HCT116 (cell line): ENCODE measurements around the gene CNGA1. TPM values are rescaled to one million over a fixed set of nuclear protein-coding genes. Genes with fewer than 3 reads are reported as not detected.

ENCODE experiments used
- ATAC-seq: fragments of 200-7000 bp; cut with Tn5 transposase; 2 replicates; pipeline ENCODE4 v1.9.1; 2020; ENCODE audit warnings: mild to moderate bottlenecking, moderate library complexity
- BruUV-seq: library from RNA; stranded (reverse); fragments of 400-500 nt; replicated peaks from 2 replicates; lab custom pipeline; 2021; lab: Mats Ljungman, UMichigan
- CTCF ChIA-PET: fragments of 300-600 bp; sonication (Branson Sonifier 250); formaldehyde crosslinking; loops from one replicate; lab custom pipeline; 2021; ENCODE audit warnings: antibody characterized with exemption; lab: Charles Lee
- POLR2A ChIA-PET: fragments of 300-600, 350-600 bp; sonication (Branson Sonifier 250); formaldehyde crosslinking; loops from one replicate; lab custom pipeline; 2021; ENCODE audit warnings: antibody characterized with exemption; lab: Charles Lee
- RAD21 ChIA-PET, 2 experiments: fragments of 300-600 bp; sonication (Branson Sonifier 250); formaldehyde crosslinking; loops; one replicate each; lab custom pipeline; 2023; ENCODE audit warnings: low total read pairs in 2 of 2; ENCODE audit not compliant: uncharacterized antibody in 2 of 2, unreplicated experiment in 2 of 2, low non-redundant PET in 1 of 2; lab: Charles Lee
- DNase-seq: peaks from one replicate; pipeline ENCODE4 v3.0.0-alpha.2; 2010; ENCODE audit warnings: low read depth, low spot score
- H2AFZ ChIP-seq: fragments of 200-600 bp; shearing (Covaris generic), sonication (generic); 2 replicates; pipeline ENCODE4 v1.6.1; 2017; ENCODE audit warnings: low read depth, mixed run types, mixed read lengths, antibody characterized with exemption, low read length; ENCODE audit not compliant: poor library complexity, severe bottlenecking
- H3K27ac ChIP-seq: 2 replicates; pipeline ENCODE4 v1.5.1; 2012; ENCODE audit warnings: low read depth, low read length
- H3K27me3 ChIP-seq: fragments of 200-600 bp; sonication (generic); 2 replicates; pipeline ENCODE4 v1.6.1; 2016; ENCODE audit warnings: mixed run types, low read length, mixed read lengths; ENCODE audit not compliant: insufficient read depth
- H3K36me3 ChIP-seq, 2 experiments: fragments of 200-500 bp in 1 of 2; fragments of 200-600 bp in 1 of 2; sonication (Bioruptor generic) in 1 of 2; sonication (generic) in 1 of 2; 2 replicates each; pipeline versions ENCODE4 v1.5.1 to v1.6.1; 2014 to 2016; ENCODE audit warnings: low read length in 2 of 2, inconsistent platforms in 1 of 2, mixed read lengths in 1 of 2, mixed run types in 1 of 2; ENCODE audit not compliant: insufficient read depth in 2 of 2, control insufficient read depth in 1 of 2
- H3K4me1 ChIP-seq, 2 experiments: fragments of 200-600 bp in 1 of 2; sonication (generic) in 1 of 2; 2 replicates each; pipeline versions ENCODE4 v1.5.1 to v1.6.1; 2012 to 2017; ENCODE audit warnings: low read length in 2 of 2, inconsistent platforms in 1 of 2, mild to moderate bottlenecking in 1 of 2, mixed read lengths in 1 of 2, mixed run types in 1 of 2, moderate library complexity in 1 of 2; ENCODE audit not compliant: insufficient read depth in 2 of 2, control insufficient read depth in 1 of 2
- H3K4me2 ChIP-seq: fragments of 200-600 bp; sonication (generic); 2 replicates; pipeline ENCODE4 v1.6.1; 2017; ENCODE audit warnings: mixed run types, low read length, mixed read lengths
- H3K4me3 ChIP-seq, 2 experiments: fragments of 200-600 bp in 1 of 2; sonication (generic) in 1 of 2; replicated peaks in 1 of 2; 2 replicates each; pipeline ENCODE4 v1.5.1; 2011 to 2016; ENCODE audit warnings: low read length in 2 of 2, control low read depth in 1 of 2, low read depth in 1 of 2, mild to moderate bottlenecking in 1 of 2, mixed read lengths in 1 of 2, mixed run types in 1 of 2
- H3K79me2 ChIP-seq: fragments of 200-600 bp; sonication (generic); 2 replicates; pipeline ENCODE4 v1.6.1; 2017; ENCODE audit warnings: mild to moderate bottlenecking, mixed run types, low read length, moderate library complexity, mixed read lengths; ENCODE audit not compliant: insufficient read depth
- H3K9ac ChIP-seq: fragments of 200-600 bp; sonication (generic); 2 replicates; pipeline ENCODE4 v1.6.1; 2016; ENCODE audit warnings: low read length, mixed read lengths
- H3K9me2 ChIP-seq: fragments of 200-600 bp; sonication (generic), shearing (Covaris generic); 2 replicates; pipeline ENCODE4 v1.6.1; 2017; ENCODE audit warnings: mixed run types, mild to moderate bottlenecking, moderate library complexity; ENCODE audit not compliant: insufficient read depth
- H3K9me3 ChIP-seq, 2 experiments: fragments of 200-500 bp in 1 of 2; fragments of 200-600 bp in 1 of 2; sonication (Bioruptor generic) in 1 of 2; sonication (generic) in 1 of 2; 2 replicates each; pipeline ENCODE4 v1.6.1; 2014 to 2017; ENCODE audit warnings: low read length in 2 of 2, mixed read lengths in 2 of 2, inconsistent platforms in 1 of 2, low read depth in 1 of 2, mild to moderate bottlenecking in 1 of 2, mixed run types in 1 of 2, moderate library complexity in 1 of 2; ENCODE audit not compliant: control insufficient read depth in 1 of 2, insufficient read depth in 1 of 2
- H4K20me1 ChIP-seq: fragments of 200-600 bp; sonication (generic), shearing (Covaris generic); 2 replicates; pipeline ENCODE4 v1.6.1; 2017; ENCODE audit warnings: mixed run types, mild to moderate bottlenecking, moderate library complexity; ENCODE audit not compliant: insufficient read depth
- CBX3 ChIP-seq: IDR thresholded peaks from 2 replicates; pipeline ENCODE4 v1.6.1; 2012; ENCODE audit warnings: low read depth
- CEBPB ChIP-seq: IDR thresholded peaks from 2 replicates; pipeline ENCODE4 v1.6.1; 2012; ENCODE audit warnings: low read depth
- EGR1 ChIP-seq: IDR thresholded peaks from 2 replicates; pipeline ENCODE4 v1.6.1; 2012; ENCODE audit warnings: low read depth
- ELF1 ChIP-seq: IDR thresholded peaks from 2 replicates; pipeline ENCODE4 v1.6.1; 2012; ENCODE audit warnings: low read depth, borderline replicate concordance
- EZH2phosphoT487 ChIP-seq: fragments of 200-600 bp; IDR thresholded peaks from 2 replicates; pipeline ENCODE4 v1.6.1; 2018; ENCODE audit warnings: antibody characterized with exemption, borderline replicate concordance
- POLR2A ChIP-seq: IDR thresholded peaks from 2 replicates; pipeline ENCODE4 v1.7.0; 2011; ENCODE audit warnings: borderline replicate concordance; ENCODE audit not compliant: insufficient read depth, insufficient read length; ENCODE audit errors: extremely low read depth
- POLR2AphosphoS5 ChIP-seq: IDR thresholded peaks from 2 replicates; pipeline ENCODE4 v1.6.1; 2011; ENCODE audit warnings: mild to moderate bottlenecking, low read depth, low read length, moderate library complexity
- RAD21 ChIP-seq: IDR thresholded peaks from 2 replicates; pipeline ENCODE4 v1.6.1; 2012; ENCODE audit warnings: low read depth, mild to moderate bottlenecking
- REST ChIP-seq: IDR thresholded peaks from 2 replicates; pipeline ENCODE4 v1.6.1; 2012; ENCODE audit warnings: low read depth
- SIN3A ChIP-seq: IDR thresholded peaks from 2 replicates; pipeline ENCODE4 v1.6.1; 2012; ENCODE audit warnings: low read depth
- SP1 ChIP-seq: IDR thresholded peaks from 2 replicates; pipeline ENCODE4 v1.6.1; 2012; ENCODE audit warnings: low read depth
- SRF ChIP-seq: IDR thresholded peaks from 2 replicates; pipeline ENCODE4 v1.6.1; 2012; ENCODE audit warnings: low read depth
- ZBTB33 ChIP-seq: IDR thresholded peaks from 2 replicates; pipeline ENCODE4 v1.6.1; 2011; ENCODE audit warnings: mild to moderate bottlenecking, low read length, moderate library complexity; ENCODE audit not compliant: insufficient replicate concordance; ENCODE audit errors: extremely low read depth
- ZFX ChIP-seq: fragments of 450-650 bp; IDR thresholded peaks from 2 replicates; pipeline ENCODE4 v1.6.1; 2017
- intact Hi-C: fragments of 100-400 bp; cut with micrococcal nuclease; formaldehyde crosslinking; loops from 2 replicates; pipeline ENCODE4 v1.10.0; 2022
- total RNA-seq: library from RNA; stranded (reverse); gene quantifications from one replicate; pipeline ENCODE4 v1.2.1, GENCODE V29; 2021; ENCODE audit not compliant: unreplicated experiment

The CNGA1 gene
- total RNA-seq, 1 experiment from 2014 or later = 2.1 TPM

- H3K27ac ChIP-seq = no peak overlapping the region
- TF ChIP-seq ELF1 (no peak), SIN3A (no peak), REST (no peak)
- H2AFZ ChIP-seq = no peak overlapping the region
- no peak for DNase-seq
- no peak overlapping the region for H3K4me3 ChIP-seq
- ChIA-PET POLR2A (no interaction called here), CTCF (no interaction called here), RAD21 (no interaction called here)
- H4K20me1 ChIP-seq = no peaks in the 10 kb centered on the region
- intact Hi-C loops = loop anchor here (5.0 kb wide), 1 partner anchor 57 kb away; no protein-coding TSS in a partner anchor
- H3K4me2 ChIP-seq = no peak overlapping the region
- H3K36me3 ChIP-seq = peaks cover 4 to 5% of the 10 kb centered on the region in 2 experiments; a peak in 2 of 4 replicates
- no peak for ATAC-seq
- BruUV-seq = no TSS peak
- H3K79me2 ChIP-seq = no peaks in the 10 kb centered on the region
- H3K4me1 ChIP-seq = no peaks in the 10 kb centered on the region
- H3K9me3 ChIP-seq = no peaks in the 10 kb centered on the region
- H3K9ac ChIP-seq = no peak overlapping the region
- no peaks in the 10 kb centered on the region for H3K9me2 ChIP-seq
- H3K27me3 ChIP-seq = no peaks in the 10 kb centered on the region
Measured at GRCh38 chr4:48030470-48030869, 14.0 kb upstream of the CNGA1 start.

GRCh38 chr4:48028696-48029095, 12.2 kb upstream of the CNGA1 start:
- intact Hi-C loops = no loop called here
- POLR2A ChIA-PET = no interaction called here
- peaks cover 3 to 4% of the 10 kb centered on the region in 2 experiments; a peak in 2 of 4 replicates for H3K36me3 ChIP-seq

More at GRCh38 chr4:48028696-48029095, 12.2 kb upstream of the CNGA1 start:
- Histone ChIP-seq H3K9ac (no peak overlapping the region), H3K4me3 (no peak overlapping the region)
- TF ChIP-seq ELF1 (no peak), SIN3A (no peak), SP1 (no peak), CEBPB (no peak), POLR2AphosphoS5 (no peak), SRF (no peak), EGR1 (no peak), POLR2A (no peak), CBX3 (no peak), ZFX (no peak), ZBTB33 (no peak), EZH2phosphoT487 (no peak), RAD21 (no peak)
- TF ChIP-seq, all 23 proteins: peak for 0
- ATAC-seq (no peak), DNase-seq (no peak)
- CTCF ChIA-PET = no interaction called here
- Histone ChIP-seq H3K9me2 (no peaks in the 10 kb centered on the region), H4K20me1 (no peaks in the 10 kb centered on the region), H3K79me2 (no peaks in the 10 kb centered on the region), H3K4me1 (no peaks in the 10 kb centered on the region), H3K9me3 (no peaks in the 10 kb centered on the region), H3K27ac (no peak overlapping the region), H2AFZ (no peak overlapping the region), H3K4me2 (no peak overlapping the region), H3K27me3 (no peaks in the 10 kb centered on the region)
- no TSS peak for BruUV-seq
- RAD21 ChIA-PET = no interaction called here
